ENCODE data around the gene NKX3-2.

The NKX3-2 gene

DNA sequence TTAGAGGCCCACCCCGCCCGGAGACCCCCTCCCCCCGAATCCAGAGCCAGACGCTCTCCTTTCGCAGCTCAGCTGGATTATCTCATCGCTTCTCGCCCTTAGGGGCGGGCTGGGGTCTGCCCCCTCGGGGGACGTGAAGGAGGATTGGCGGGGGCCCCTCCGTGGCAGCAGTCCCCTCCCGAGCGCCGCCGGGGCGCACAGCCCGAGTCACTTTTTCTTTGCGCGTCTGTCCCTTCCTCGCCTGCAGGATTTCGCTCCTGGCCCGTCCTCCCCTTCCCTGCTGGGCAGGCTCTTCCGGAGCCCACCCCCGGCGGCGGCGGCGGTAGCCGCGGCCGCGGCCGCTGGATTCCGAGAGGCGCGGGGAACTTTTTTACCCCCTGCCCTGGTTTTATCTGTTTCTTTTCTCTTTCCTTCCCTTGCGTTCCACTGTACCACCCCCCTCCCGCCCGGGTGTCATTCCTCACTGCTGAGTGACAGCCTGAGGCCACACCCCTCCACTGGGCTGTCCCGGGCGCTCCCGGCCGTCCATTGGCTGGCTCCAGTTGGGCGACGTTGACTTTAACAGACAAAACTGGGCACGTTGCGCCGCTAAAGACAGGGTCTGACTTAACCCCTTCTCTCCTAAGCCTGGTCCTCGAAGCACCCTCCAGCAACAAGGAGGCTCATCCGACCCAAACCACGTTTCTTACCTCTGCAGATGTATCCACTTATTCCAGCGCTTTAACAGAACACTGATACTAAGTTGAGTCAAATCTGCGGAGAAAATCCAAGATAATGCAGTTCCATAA, 492 bp upstream of the NKX3-2 start:
- DNase-seq: peak; percentile 48 to 67

- no peak for DNase-seq
These were observed 1.1 kb downstream of the NKX3-2 start for GRCh38 chr4:13543032-13543838.

DNA sequence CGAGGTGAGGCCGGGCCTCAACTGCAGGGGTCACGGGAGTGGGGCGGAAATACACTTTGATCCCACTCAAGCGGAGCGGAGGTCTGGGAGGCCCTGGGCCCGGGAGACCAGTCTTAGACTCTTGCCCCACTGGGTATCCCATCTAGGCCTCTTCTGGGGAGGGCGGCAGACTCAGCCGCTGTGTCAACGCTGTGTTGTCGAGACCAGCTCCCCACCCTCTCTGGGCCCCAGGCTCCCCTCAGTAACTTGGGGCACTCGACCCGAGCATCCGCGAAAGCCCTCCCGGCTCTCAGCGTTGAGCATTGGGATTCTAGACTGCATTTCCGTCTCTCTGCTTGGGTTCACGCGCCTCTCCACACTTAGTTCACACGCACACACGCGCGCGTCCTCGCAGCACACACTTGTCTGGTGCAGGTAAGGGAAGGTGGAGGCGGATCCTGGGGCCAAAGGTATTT, 1.7 kb downstream of the NKX3-2 start:
- DNase-seq: no peak

DNA sequence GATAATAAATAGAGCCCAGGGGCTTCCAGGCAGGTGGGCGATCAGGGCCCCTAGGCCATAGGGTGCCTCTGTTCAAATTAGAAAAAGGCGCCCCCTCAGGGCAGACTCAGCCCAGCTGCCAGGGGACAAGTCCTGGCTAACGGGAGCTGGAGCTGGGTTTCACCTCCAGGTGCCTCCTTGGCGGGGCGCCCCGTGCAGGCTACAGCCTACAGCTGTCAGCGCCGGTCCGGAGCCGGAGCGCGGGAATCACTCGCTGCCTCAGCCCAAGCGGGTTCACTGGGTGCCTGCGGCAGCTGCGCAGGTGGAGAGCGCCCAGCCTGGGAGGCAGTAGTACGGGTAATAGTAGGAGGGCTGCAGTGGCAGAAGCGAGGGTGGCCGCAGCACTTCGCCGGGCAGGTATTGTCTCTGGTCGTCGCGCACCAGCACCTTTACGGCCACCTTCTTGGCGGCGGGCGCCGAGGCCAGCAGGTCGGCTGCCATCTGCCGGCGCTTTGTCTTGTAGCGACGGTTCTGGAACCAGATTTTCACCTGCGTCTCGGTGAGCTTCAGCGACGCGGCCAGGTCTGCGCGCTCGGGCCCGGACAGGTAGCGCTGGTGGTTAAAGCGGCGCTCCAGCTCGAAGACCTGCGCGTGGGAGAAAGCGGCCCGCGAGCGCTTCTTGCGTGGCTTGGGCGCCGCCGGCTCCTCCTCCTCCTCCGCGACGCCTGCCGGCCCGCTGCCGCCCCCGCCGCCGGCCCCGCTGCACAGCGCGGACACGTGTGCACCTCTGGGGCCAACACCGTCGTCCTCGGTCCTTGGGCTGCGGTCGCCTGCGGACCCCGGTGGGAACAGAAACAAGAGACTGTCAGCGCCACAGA, 2.4 kb downstream of the NKX3-2 start:
- DNase-seq: no peak

DNA sequence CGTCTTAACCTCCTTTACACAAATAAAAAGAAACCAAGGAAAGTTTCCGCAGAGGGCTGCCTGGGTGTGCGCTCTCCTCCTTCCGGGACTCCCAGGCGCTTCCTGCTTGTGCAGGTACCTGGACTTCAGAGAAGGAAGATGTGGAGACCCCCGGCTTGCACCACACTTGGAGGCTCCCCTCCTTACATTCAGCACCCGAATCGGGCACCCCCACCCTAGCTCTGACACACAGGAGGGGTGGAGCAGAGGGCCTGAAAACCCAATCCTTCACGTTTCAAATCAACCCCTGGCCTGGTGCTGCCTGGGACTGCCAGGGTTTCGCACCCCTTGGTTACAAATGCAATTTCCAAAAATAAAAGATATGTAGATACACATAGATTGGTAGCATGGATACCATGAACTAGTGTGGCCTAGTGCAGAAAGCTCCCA, 3.1 kb downstream of the NKX3-2 start:
- no peak for DNase-seq

DNA sequence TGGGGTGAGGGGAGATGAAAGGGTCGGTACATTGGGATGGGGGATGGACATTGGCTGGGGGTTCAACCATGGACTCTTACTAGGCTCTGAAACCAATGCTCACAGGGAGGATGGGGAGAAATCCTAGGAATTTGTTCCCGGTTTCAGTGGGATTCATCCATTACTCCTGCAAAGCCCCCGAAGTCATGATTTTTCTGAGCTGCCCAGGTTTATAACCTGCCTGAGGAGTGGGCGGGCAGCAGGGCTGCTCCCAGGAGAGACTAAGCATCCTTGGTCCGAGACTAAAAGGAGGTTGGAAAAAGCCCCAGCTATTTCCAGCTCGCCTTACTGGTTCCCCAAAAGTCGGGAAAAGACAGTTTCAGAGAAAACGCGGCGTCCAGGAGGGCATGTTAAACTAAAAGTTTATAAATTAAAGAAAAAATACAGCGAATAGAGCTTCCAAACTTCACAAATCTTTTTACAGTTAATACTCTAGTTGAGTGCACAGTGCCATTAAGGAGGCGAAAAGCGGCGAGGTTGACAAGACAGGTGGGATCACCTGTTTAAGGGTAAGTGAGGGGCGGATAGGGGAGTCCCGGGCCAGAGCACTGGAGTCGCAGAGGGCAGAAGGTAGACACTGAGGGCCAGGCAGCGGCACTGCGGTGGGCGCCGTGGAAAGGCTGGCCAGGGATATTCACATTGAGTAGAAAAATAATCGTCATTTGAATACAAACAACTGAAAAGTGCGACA, 3.7 kb downstream of the NKX3-2 start:
- no peak for DNase-seq

DNA sequence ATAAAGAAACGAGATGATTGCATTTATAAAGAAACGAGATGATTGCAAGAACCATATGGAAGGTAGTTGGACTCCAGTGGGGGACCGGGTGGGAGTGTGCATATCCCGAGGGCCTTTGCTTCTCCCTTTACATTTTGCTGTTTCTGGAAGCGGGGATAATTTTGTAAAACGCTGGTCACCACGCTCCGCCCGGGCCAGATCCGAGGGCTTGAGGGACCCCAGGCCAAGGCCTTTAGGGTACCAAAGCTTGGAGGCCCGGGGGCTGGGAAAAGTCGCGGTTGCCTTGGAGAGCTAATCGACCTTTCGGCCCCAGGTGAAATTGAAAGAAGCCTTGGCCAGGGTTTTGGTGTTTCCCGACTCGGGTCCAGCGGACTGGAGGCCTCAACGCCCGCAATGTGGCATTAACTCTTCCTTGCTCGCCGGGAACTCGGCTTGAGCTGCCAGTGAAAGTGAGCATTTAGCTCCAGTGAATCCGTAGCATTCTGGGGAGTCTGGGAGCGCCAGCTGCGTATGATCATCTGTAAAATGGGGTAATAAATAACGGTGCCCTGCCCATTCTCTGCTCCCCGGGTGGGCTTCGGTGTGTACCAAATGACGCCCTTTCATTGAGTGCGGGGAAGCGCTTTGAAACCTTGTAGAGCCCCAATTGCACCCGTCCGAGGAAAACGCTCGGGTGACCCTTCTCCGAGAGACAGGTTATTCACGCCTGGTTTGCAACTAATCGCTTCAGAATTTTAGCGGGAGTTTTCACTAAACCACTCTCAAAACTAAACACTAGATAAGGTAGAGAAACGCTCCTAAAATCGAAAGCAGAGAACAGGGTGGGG, 4.5 kb downstream of the NKX3-2 start:
- no peak for DNase-seq

DNA sequence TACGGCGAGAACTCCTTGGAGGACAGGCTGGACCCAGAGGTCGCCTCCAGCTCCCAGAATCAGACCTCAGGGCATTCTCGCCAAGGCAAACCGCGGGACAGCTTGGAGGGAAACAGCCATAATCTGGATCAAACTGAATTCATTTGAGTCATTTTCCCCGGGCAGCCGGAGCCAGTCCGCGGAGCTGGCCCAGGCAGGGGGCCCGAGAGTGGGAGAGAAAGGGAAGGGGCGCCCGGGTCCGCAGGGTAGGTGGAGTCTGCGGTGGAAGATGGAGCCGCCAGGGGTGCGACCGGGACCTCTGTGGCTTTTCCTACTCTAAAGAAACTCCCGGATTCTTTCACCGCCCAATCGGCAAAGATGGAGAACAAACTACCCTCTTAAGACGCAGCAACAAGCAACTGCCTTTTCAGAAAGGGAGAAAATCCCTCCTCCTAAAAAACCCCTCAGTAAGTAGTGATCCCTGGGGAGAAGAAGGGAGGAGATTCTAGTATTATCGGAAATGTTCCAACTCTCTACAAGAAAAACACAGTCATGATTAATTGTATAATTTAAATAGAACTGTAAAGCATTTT, 5.2 kb downstream of the NKX3-2 start:
- DNase-seq: no peak

GRCh38 chr4:13538427-13538973, 5.8 kb downstream of the NKX3-2 start:
- no peak for DNase-seq

- no peak for DNase-seq
These were observed 6.5 kb downstream of the NKX3-2 start for GRCh38 chr4:13537832-13538177.

DNA sequence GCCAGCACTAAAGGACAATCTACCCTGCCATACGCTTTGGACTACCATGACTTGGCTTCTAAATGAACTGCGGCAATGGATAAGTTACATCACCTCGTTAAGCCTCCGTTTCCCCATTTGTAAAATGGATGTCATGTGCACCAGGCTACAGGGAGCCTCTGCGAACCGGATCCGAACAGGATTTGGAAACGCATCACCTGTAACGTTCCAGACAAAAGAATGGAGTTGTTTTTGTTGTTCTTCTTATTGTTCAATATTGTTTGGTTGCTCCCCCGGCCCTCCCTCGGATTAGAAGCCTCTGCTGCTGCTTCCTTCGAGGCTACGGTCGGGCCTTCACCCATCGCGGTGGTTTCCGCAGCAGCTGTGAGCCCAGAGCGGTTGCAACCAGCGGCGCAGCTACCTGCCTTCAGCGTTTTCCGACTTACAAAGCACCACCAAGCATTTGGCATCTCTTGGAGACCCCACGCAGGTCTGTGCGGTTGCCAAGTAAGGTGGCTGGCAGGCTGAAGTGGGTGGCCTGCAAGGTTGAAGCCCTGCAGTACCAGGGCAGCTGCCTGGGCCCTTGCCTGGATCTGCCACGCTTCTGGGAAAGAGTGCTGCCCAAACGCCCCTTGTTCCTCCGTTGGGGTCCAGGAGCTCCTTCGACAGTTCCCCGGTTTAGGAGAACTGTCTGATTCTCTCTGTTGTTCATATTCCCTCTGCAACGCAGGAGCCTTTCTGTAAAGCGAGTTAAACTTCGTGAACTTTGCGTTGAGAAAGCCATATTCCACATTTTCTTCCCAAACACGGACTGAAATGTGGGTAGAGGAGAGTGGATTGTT, 7.1 kb downstream of the NKX3-2 start:
- DNase-seq: no peak

DNA sequence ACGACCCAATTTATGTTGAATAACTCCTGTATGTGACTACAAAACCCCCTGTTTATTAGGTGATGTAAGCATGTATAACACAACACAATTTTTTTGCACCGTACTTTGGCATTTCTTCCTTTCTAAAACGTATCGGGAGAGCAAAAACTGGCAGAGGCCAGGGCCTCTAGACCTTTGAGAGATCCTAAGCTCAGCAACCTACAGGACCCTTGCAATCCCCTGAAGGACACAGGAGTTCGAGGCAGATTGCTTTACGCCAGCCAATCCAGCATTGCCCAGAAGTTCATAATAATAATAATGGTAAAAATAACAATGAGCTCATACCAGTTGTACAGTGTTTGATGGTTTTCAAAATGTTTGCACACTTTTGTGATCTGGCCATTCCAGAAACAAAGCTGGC, 7.7 kb downstream of the NKX3-2 start:
- DNase-seq: no peak

DNA sequence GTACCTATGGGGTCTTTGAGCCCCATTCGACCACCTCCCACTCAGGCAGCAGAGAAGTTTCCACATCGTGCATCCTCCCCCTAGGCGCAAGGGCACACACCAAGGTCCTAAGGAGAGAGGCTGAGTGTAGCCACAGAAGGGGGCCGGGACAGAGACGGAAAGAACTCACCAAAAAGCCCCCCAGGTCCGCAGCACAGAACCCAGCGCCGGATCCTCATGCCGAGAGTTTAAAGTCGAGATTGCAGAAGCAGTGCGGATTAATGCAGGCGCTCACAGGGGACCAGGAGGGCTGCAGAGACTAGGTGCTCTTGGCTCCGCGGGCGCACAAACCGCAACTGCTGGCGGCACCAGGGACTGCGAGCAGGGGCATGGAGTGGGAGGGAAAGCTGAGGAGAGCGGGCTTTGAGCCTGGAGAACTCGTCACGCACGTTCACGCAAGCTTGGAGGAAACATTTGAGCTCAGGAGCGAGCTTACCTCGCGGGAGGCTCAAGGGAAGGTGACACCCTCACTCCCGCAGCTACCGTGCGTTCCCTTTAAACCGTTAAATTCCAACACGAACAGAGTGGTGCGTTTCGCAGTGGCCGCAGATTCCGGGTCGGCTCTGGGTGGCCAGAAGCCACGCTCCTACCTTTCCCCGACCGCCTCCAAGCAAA, 8.5 kb downstream of the NKX3-2 start:
- no peak for DNase-seq

- DNase-seq: no peak
These were observed 9.2 kb downstream of the NKX3-2 start for GRCh38 chr4:13535118-13535517.

DNA sequence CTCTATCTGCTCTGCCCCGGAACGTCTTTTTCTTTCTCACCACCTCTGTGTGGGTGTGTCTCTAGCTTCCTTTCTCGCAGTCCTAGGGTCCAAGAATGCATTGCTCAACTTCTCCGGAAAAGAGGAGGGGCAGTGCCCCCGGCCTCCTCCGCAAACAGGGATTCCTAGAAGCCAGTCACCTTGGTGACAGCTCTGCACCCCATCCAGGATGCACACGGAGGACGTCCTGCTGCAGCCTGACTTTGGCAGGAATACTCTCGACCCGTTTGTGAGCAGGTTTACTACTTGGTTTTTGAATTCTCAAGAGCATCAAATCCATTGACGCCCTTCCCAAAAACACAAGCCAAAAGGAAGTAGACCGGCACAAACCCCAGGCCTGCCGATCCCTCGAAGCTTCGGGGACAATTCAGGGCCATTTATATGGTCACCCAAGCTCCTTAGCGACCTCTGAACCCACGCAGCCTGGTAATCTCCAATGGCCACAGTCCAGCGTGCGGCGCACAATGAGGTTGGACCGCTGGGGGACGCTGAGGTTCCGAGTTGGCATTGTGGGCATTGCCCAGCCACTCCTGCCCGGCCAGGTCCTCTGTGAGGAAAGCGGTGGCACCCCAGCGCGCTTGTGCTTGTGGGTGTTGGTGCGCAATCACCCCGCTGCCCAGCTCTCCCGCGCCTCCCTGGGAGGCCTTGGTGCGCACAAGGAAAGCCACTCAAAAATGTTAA, 9.8 kb downstream of the NKX3-2 start:
- no peak for DNase-seq

DNA sequence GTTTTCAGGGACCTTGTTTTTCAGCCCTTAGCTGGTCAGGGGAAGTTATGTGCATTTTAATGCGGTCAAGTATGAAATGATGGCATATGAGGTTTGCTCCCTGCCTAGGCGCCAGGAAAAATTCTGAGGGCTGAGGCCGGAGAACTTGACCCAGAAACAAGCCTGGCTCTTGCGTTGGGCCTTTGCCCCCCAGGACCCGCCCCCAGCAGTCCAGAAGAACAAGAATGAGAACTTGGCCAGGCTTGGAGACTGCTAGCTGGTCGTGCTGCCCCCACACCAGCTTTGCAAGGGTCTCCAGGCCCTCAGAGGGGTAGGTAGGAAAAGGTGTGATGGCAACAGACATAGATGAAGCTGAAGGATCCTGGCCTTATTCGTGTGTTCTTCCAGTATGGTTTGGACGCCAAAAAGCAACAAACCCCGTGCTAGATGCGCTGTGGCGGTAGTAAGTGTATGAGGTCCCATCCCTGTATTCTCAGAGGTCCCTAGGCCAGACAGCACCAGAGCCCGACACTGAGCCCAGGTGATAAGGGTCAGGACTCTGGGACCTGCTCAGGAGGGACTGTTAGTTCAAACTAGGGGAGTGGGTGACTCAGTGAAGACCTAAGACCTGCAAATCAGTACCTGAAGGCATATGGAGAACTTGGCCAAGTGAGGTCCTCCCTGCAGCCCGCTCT, 10.5 kb downstream of the NKX3-2 start:
- DNase-seq: no peak

DNA sequence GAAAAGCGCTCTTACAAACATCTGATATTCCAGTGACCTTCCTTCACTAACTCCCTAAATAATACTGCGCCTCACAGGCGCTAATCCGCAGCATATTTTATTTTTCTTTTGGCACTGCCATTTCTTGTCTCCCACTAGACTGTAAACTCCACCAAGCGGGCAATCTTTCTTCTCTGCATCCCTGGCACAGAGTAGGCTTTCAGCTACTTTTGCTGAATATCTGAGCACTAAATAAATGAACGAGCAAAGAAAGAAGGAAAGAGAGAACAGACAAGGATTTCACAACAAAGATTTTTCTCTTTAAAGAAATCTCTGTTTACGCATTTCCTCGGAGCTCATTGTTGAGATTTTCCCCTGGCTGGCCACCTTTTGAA, 12.7 kb downstream of the NKX3-2 start:
- DNase-seq: no peak
